Tibial artery (tissue), 4 donors: ENCODE results near the gene TMEM186.

Experiments used
- DNase-seq, 2 donors: peaks; one replicate each; pipeline ENCODE4 v3.0.0-alpha.2; 2019
- H3K27ac ChIP-seq, 2 donors: fragments of 200-600 bp; sonication (generic) in 1 of 2; 1 replicate in 1 of 2; 2 replicates in 1 of 2; pipeline ENCODE4 v1.5.1; 2018 to 2019; ENCODE audit warnings: mild to moderate bottlenecking in 1 of 2
- H3K27me3 ChIP-seq, 2 donors: fragments of 200-600 bp; sonication (generic) in 1 of 2; one replicate each; pipeline versions ENCODE4 v1.5.1 to v1.6.0; 2016 to 2019
- H3K36me3 ChIP-seq, 3 donors: fragments of 200-600 bp; sonication (generic) in 2 of 3; one replicate each; pipeline ENCODE4 v1.5.1; 2016 to 2019; ENCODE audit warnings: mild to moderate bottlenecking in 2 of 3
- H3K4me1 ChIP-seq, 4 donors: fragments of 200-600 bp; sonication (generic) in 2 of 4; 1 replicate in 3 of 4; 2 replicates in 1 of 4; pipeline ENCODE4 v1.5.1; 2016 to 2019
- H3K4me3 ChIP-seq, 2 donors: fragments of 200-600 bp; sonication (generic) in 1 of 2; 1 replicate in 1 of 2; 2 replicates in 1 of 2; pipeline ENCODE4 v1.5.1; 2018 to 2019; ENCODE audit warnings: mild to moderate bottlenecking in 2 of 2
- H3K9me3 ChIP-seq, 3 donors: fragments of 200-600 bp; sonication (generic) in 1 of 3; one replicate each; pipeline ENCODE4 v1.5.1; 2016 to 2019
- CTCF ChIP-seq, 2 experiments: fragments of 200-600 bp in 1 of 2; fragments of 450-650 bp in 1 of 2; IDR thresholded peaks; one replicate each; pipeline ENCODE4 v1.5.1; 2017 to 2019; ENCODE audit warnings: antibody characterized with exemption in 2 of 2, mild to moderate bottlenecking in 1 of 2, moderate library complexity in 1 of 2
- intact Hi-C: fragments of 100-400 bp; cut with DNase I; formaldehyde crosslinking; loops from one replicate; pipeline ENCODE4 v1.15.0; 2023; ENCODE audit warnings: low total_unique reads

TMEM186 gene

GRCh38 chr16:8822403-8822802 is 25.0 kb upstream of the TMEM186 start:
- no peak overlapping the region for H3K27ac ChIP-seq
- no peaks in the 10 kb centered on the region for H3K27me3 ChIP-seq
- DNase-seq: no peak
- TF ChIP-seq CTCF (IDR thresholded peaks at IDR 0.05): no peak
- no peaks in the 10 kb centered on the region for H3K9me3 ChIP-seq
- peaks cover 28 to 48% (median 41%) of the 10 kb centered on the region in 3 donors for H3K36me3 ChIP-seq
- no peaks in the 10 kb centered on the region for H3K4me1 ChIP-seq
- H3K4me3 ChIP-seq: no peak overlapping the region
- intact Hi-C loops: no loop called here

- H3K4me1 ChIP-seq: no peaks in the 10 kb centered on the region
- H3K9me3 ChIP-seq: no peaks in the 10 kb centered on the region
- DNase-seq: no peak
- intact Hi-C loops: no loop called here
- H3K27me3 ChIP-seq: no peaks in the 10 kb centered on the region
- no peak overlapping the region for H3K4me3 ChIP-seq
- no peak overlapping the region for H3K27ac ChIP-seq
- no peak for TF ChIP-seq CTCF (IDR thresholded peaks at IDR 0.05)
- peaks cover 46 to 62% (median 60%) of the 10 kb centered on the region in 3 donors for H3K36me3 ChIP-seq
These were observed 22.1 kb upstream of the TMEM186 start for GRCh38 chr16:8819411-8820034.

GRCh38 chr16:8818504-8819270 is 21.2 kb upstream of the TMEM186 start:
- no peak overlapping the region for H3K27ac ChIP-seq
- intact Hi-C loops: no loop called here
- no peaks in the 10 kb centered on the region for H3K4me1 ChIP-seq
- DNase-seq: no peak
- no peaks in the 10 kb centered on the region for H3K9me3 ChIP-seq
- TF ChIP-seq CTCF (IDR thresholded peaks at IDR 0.05): no peak
- H3K4me3 ChIP-seq: no peak overlapping the region
- peaks cover 52 to 70% (median 68%) of the 10 kb centered on the region in 3 donors for H3K36me3 ChIP-seq
- H3K27me3 ChIP-seq: no peaks in the 10 kb centered on the region

GRCh38 chr16:8816967-8817655 is 19.7 kb upstream of the TMEM186 start:
- no peak overlapping the region for H3K27ac ChIP-seq
- peaks cover 65 to 86% (median 84%) of the 10 kb centered on the region in 3 donors for H3K36me3 ChIP-seq
- H3K4me1 ChIP-seq: no peaks in the 10 kb centered on the region
- intact Hi-C loops: no loop called here
- H3K9me3 ChIP-seq: no peaks in the 10 kb centered on the region
- no peak overlapping the region for H3K4me3 ChIP-seq
- TF ChIP-seq CTCF (IDR thresholded peaks at IDR 0.05): no peak
- DNase-seq: no peak
- no peaks in the 10 kb centered on the region for H3K27me3 ChIP-seq

GRCh38 chr16:8814095-8814806 is 16.8 kb upstream of the TMEM186 start:
- no peak for TF ChIP-seq CTCF (IDR thresholded peaks at IDR 0.05)
- Histone ChIP-seq H3K9me3 (no peaks in the 10 kb centered on the region), H3K4me3 (no peak overlapping the region), H3K27ac (no peak overlapping the region), H3K27me3 (no peaks in the 10 kb centered on the region), H3K36me3 (peaks cover 70 to 97% (median 87%) of the 10 kb centered on the region in 3 donors), H3K4me1 (no peaks in the 10 kb centered on the region)
- no peak for DNase-seq
- intact Hi-C loops: no loop called here
